Smooth muscle cell of the brain vasculature (primary cell): ENCODE measurements around the gene GLCE.
"Not testable (repeated sequence)": the region's sequence is repeated elsewhere in the genome, so short reads cannot be mapped to it uniquely, and the experiment has no call there.

Experiments used
- DNase-seq: peaks from one replicate; pipeline ENCODE4 v3.0.0-alpha.2; 2012; ENCODE audit warnings: low read depth, low spot score

GLCE gene

DNA sequence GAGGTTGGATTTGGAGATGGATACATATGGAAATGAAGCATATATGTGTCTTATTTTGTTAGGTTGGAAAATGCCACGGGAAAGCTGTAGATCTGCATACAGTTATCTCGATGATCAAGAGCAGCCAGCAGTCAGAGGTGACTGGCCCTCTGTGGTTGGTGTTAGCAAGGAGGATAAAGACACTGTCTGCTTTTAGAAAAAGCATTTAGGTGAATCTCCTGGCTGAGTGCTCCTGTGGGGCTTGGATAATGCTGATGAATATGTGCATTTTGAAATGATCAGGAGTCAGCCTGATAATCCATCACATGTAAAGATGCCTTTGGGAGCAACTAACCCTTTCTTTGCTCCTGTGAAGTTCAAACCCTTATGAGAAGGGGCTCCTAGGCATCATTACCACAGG is 24.9 kb upstream of the GLCE start:
- no peak for DNase-seq

DNA sequence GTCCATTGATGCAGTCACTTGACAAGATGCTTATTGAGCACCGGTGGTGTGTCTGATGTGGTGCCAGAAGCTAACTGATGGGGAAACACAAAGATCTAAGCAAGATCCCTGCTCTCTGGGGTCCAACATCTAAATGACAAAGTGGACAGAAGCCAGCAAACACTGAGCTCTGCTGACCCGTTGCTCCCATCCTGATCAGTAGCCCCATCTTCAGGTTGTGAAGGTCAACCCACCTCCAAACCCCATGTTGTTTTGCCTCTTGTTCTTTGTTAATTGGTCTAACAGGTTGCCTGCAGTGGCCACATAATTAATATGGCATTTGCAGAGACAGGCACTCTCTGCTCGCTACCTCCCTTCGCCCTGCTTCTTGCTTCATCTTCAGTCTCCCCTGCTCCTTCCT is 21.5 kb upstream of the GLCE start:
- DNase-seq = no peak

DNA sequence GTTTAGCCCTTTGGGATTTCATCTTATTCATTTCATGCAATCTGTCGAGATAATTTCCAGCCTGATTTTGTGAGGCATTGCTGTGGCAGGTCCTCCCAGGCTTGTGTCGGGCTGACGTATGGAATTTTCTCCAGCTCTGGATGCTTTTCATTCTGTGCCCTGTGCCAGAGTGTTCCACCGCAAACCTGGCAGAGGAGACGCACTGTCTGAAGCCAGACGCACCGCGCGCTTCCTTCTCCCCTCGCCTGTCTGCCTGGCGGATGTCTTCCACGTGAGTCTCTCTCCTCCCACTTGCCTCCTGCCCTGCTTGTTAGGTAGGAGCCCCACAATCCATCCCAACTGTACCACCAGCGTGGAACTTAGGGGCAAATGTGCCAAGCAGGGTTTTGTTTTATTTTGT is 20.1 kb upstream of the GLCE start:
- DNase-seq = no peak

DNA sequence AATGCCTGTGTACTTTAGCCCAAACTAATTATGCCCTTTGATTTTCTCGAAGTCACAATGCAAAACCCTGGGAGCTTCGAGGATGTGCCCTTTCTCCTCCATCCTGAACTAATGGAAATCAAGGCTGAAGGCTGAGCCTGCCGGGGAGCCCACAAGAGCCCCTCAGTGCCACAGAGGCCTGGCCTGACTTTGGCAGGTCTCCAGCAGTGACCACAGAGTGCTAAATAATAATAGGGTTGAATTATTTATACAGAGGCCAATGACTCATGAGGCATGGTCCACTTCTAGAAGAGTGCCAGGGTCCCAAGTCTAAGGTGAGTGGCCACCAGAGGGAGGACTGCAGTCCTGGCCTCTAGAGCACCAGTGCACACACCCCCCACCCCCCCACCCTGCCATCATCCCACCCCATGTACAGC is 19.1 kb upstream of the GLCE start:
- no peak for DNase-seq

DNA sequence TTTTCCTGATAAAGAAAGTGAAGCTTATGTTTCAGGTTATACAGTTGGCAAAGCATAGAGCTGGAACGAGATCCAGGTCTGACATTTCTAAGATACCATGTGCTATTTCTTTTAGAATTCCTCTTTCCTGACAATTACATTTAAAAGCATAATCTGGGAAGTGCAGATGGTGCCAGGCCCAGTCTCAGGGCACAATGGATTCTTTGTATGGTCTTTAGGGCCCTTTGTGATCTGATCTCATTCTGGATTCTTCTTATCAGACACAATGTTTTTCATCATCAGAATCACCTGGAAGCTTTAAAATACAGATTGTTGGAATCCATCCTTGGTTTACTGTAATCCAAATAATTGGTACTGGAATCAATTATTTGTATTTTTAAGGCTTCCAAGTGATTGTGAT is 18.6 kb upstream of the GLCE start:
- DNase-seq = no peak

DNA sequence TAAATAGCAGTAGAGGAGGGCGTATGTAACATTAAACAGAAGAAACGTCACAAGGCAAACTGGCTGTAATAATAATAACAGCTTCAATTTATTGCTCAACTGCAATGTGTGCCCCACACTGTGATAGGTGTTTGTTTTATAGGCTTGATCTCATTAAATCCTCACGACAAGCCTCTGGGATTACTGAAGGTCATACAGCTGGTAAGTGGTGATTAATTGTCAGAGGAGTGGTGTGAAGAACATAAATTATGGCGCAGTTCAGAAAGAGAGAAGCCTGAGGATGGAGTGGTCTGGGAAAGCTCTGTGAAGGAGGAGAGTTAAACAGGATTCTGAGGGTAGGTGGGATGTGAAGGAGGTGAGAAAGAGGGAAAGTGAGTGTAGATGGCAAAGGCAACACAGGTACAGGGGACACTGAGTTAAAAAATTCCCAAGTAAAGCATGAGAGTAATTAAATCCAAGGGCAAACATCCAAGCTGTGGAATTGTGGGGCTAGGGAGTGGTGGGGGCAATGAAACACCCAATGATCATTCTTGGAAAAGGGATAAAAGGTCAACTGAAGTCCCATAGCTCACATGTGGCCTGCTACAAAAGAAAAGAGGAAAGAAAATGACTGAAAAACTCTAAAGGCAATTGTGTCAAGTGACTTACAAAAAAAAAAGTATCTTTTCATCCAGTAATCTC is 16.5 kb upstream of the GLCE start:
- no peak for DNase-seq

DNA sequence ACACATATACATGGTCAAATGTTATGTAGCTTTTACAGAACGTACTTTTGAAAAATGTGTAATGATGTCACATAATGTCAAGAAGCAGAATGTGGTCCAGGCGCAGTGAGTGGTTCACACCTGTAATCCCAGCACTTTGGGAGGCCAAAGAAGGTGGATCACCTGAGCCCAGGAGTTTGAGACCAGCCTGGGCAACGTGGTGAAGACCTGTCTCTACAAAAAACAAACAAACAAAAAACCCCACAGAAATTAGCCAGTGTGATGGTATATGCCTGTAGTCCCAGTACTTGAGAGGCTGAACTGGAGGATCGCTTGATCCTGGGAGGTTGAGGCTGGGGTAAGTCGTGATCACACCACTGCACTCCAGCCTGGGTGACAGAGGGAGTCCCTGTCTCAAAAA is 15.9 kb upstream of the GLCE start:
- no peak for DNase-seq

DNA sequence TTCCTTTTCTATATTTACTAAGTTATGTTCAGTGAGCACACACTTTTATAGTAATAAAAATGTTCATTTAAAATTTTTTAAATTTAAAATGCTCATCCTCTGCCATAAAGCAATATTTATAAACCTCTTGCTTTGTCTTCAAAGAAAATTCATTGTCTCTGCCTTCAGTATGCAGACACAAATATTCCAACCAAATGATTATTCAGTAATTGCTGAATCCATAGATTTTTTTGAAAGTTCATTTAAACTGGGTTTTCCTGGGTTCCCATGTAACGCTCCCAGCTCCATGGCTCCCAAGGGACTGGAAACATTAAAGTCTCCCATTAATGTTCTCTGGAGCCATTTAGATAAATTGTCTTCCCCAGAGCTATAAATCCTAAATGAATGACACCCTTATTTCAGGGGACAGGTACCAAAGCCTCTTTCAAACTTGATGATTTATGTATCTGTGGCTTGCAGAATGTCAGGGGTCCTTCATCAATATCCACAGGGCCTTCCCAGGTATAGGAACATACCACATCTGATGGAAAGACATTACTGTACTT is 15.2 kb upstream of the GLCE start:
- DNase-seq = no peak

DNA sequence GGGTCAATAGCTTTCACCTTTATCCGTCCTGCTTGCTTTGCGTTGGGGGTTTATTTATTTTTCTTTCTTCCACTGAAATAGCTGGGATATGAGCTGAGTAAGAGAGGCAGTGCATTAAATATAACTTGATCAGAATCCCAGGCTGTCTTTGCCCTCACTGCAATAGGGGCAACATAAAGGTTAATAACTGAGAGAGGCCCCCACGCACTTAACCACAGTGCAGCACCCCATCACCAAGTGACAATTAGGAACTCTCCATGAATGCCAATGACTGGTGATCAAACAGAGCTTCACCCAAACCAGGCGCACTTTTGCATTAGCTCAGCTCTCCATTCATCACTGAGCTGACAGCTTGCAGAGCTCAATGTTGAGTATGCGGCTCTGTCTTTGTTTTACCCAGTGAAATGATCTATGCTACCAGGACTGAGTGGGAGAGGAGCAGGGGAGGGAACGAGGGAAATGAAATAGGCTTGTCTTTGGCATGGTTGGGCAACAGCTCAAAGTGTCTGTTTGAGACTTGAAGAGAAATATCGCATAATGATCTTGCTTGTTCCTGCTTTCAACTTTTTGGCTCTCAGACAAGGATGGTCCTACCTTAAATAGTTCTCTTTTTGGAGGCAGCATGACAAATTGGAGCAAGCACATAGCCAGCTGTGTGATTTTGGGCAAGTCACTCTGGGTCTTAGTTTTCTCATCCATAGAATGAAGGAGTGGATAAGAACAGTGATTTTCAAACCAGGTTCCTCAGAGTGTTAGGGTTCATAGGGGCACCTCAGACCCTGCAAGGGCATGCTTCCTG is 14.5 kb upstream of the GLCE start:
- DNase-seq = no peak

DNA sequence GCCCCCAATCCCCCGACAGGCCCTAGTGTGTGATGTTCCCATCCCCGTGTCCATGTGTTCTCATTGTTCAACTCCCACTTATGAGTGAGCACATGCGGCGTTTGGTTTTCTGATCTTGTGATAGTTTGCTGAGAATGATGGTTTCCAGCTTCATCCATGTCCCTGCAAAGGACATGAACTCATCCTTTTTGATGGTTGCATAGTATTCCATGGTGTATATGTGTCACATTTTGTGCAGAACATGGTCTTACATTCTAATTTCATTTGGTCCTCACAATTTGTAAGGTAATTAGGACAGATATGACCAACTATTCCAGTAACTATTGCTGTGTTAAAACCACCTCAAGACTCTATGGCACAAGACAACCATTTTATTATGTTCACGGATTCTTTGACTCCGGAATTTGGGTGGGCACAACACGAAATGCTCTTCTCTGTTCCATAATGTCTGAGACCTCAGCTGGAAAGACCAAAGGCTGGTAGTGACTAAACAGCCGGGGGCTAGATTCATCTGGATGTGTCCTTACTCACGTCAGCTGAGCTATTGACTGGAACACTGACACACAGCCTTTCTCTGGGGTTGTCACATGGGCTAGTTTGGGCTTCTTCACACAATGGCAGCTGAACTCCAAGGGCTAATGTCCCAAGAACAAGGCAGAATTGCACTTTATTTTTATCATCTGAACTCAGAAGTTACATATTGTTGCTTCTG is 13.6 kb upstream of the GLCE start:
- DNase-seq = no peak

DNA sequence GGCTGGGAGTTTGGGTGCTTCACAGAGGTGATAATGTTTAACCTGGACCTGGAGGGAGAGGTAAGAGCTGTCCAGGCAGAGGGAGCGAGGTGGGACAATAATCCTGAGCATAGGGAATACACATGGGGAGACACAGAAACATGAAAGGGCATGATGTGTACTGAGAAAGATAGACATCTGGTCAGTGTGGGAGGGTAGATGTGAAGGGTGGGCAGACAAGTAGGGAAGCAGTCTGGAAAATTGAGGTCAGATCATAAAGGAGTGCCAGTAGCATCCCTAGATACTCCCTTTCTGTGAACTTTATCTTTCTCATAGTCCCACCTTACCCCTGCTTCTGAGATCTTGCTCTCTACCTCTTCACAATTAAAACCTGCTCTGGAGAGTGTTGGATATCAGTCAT is 12.0 kb upstream of the GLCE start:
- DNase-seq = no peak

DNA sequence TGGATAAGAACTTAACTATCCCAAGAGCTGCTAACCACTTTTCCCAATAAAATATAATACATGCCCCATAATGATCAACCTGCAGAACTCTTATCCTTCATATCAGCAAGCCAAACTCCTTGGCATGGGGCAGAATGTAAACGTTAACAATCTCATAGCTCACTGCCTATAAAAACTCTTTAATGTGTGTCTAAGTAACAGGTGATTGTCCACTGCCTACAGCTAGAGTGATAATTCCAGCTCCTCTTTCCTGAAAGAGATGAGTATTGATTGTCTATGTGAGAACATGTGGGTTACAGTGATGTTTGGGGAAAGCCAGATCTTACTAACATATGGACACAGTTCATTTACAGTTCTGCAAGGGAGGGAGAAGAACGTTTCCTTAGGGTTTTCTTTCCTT is 11.3 kb upstream of the GLCE start:
- DNase-seq = no peak

DNA sequence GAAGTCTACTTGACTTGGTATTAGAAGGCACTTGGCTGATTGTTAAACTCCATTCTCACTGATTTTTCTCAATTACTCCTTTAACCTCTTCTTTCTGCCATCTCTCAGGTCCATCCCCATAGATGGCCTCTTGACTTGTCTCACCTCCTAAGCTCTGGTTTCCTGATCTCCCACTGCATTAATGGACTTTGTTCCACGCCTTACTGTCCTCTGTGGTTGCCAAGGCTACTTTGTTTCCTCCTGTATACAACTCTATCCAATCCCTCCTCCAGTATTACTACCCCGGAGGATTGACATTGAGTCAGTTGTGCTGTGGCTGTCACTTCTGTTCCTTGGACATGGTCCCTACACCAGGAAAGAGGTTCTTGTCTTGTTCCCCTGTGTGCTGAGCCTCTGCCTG is 10.6 kb upstream of the GLCE start:
- no peak for DNase-seq

DNA sequence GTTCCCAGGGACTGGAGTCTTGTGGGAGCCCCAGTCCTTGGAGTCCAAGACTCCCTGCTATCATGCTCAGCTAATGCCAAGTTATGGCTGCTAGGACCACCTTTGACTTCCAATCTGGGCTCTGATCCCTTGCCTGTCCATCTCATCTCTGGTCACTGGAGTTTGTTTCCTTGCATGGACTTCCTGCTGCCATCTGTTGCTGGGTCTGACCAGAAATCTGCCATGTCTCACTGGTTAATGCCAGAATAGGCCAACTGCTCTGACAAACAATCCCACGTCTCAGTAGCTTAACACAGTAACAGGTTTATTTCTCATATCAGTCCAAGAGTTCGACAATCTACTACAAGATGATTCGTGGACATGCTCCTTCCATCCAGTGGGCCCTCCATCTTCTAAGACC is 10.1 kb upstream of the GLCE start:
- no peak for DNase-seq

DNA sequence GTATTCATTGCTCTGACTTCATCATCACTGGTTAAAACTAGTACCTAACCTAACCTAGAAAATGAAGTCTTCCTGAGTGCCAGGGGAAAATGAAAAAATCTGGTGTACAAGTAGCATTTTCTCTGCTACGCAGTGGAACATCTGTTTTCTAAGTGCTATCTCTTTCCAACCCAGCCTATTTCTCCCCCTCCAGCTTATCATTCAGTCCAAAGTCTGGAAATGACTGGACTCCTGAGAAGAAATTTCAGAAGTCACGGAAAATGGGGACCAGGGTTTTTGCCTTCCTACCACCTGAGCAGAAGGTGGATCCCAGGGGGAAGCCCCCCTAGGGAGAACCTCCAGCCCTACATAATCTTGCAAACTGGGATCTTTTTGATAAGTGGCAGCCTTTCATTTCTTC is 9.6 kb upstream of the GLCE start:
- no peak for DNase-seq

DNA sequence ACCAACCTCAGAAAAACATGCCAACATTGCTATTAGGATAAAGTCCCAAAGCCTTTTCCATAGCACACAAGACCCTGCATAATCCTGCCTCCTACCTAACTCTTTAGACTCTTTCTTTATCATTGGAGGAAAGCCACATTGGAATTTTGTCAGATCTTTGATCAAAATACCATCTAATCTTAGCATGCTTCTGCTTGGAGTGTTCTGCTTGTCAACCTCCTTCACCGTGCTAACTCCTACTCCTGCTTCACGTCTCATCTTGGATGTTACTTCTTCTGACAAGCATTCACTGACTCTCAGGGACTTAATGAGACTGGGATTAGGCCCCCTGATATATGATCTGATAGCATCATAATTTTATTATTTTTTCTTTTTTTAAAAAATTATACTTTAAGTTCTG is 7.4 kb upstream of the GLCE start:
- DNase-seq = no peak

DNA sequence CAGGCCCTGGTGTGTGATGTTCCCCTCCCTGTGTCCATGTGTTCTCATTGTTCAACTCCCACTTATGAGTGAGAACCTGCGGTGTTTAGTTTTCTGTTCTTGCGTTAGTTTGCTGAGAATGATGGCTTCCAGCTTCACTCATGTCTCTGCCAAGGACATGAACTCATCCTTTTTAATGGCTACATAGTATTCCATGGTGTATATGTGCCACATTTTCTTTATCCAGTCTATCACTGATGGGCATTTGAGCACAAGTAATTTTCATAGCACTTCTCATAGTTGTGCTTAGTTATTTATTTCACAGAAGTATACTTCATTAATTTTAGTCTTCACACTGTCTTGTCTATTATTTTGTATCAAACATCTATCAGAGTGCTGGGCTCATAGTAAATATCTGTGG is 6.8 kb upstream of the GLCE start:
- not testable (repeated sequence) for DNase-seq

DNA sequence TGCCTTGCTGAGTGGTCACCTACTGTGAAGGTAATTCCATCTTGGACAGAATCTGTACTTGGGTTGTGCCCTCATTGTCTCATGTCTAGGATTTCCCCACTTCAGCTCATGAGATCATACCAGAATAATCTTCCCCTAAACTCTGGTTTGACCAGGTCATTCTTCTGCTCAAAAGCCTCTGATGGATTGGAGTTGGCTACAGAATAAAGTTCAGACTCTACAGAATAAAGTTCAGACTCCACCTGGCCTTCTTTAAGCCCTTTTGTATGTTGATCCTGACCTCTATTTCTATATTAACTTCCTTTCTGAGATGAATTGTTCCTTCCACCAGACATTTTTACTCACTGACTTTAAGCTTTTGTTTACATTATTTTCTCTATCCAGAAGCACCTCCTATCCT is 6.4 kb upstream of the GLCE start:
- no peak for DNase-seq

DNA sequence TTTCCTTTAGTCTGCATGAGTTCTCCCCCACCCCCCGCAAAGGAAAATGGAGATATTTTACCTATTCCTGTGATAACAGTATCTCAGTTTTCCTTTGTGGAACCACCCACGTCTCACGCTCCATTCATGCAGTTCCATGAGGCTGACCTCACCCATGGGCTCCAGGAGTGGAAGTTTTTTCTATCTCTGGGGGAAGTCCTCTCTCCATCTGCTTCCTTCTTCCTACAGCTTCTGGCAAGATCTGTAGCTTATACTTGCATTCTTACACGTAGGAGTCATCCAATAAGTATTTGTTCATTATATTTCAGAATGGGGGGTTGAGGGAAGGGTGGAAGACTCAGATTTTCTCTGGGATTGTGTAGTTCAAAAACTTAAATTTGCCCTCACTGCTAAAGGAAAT is 5.8 kb upstream of the GLCE start:
- peak; percentile 18 for DNase-seq

DNA sequence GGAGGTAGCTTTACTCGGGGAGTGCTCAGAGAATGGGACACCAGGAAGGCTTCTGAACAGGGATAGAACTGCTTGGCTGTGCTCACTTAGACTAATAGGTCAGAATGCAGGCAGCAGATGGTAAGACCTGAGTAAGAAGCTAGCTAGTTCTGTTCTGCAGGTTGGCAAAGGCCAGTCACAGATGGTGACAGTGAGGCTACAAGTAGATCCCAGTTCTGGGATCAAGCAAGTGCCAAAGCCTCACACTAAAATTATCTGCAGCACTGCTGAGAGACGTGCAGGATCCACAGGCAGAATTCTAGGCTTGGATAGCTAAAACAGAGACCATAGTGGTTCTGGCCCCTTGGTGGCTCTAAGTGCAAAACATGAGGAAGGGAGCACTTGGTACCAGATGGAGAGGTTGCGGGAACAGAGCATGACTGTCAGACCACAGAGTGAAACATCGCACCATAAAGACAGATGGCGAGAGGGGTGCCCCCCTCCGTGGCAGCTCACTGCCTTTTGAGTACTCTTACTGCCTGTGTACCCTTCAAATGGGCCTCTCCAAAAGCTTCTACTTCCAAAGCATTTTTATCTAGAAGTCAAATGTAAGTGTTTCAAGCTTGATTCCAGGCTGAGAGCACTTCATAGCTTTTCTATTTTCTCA is 3.6 kb upstream of the GLCE start:
- DNase-seq = no peak

DNA sequence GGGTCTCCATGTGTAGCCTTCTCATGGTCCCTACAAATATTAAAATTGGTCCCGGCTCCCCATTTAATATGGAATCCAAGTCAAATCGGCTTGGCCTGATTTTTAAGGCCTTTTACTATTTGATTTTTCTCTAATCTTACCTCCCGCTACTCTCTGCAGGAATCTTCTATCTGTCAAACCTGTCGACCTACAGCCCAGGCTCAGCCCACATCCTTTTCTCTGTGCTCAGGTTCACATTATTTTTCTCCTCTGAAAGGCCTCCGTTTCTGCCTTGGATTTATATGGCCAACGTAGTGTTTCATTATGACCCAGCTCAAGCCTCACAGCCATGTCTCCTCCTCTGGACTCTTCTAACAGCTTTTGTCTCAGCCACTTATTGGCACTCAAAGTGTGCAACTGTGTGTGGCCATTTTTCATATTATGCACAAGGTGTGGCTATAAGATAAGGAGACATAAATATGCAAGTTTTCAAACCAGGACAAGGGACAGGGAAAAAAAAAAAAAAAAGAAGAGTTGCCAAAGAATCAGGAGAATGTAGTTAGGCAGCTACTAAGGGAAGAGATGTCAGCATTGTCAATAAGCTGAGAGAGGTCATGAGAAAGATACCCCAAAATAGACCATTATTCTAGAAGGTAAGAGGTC is 2.1 kb upstream of the GLCE start:
- no peak for DNase-seq

DNA sequence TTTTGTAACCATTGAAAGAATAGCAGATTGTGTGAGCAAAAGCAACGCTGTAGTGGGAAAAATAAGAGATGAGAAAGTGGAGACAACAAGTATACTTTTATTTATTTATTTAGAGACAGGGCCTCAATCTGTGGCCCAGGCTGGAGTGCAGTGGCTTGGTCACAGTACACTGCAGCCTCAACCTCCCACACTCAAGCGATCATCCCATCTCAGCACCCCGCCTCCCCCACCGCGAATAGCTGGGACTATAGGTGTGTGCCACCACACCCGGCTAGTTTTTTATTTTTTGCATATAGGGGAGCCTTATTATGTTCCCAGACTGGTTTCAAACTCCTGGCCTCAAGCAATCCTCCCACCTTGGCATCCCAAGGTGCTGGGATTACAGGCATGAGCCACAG is 1.6 kb upstream of the GLCE start:
- no peak for DNase-seq
